ENCODE measurements around the gene GATA2. TPM values are rescaled to one million over a fixed set of nuclear protein-coding genes. Genes with fewer than 3 reads are reported as not detected.

GATA2 gene
- total and polyA plus RNA-seq, 2 of the 13 experiments (the other 11 are each of a cell fraction or from before 2014, with no cell fraction given) = 3.5 to 6.2 TPM

- TF ChIP-seq JDP2 (CRISPR knock-in tag; IDR thresholded peaks at IDR 0.05; ENCODE audit: borderline replicate concordance) (no peak), YY1 (IDR thresholded peaks at IDR 0.05; ENCODE audit: insufficient read depth, insufficient replicate concordance, low read depth, low read length) (peak; percentile 48), SETDB1 (CRISPR knock-in tag; IDR thresholded peaks at IDR 0.05; ENCODE audit: borderline replicate concordance) (no peak), TEAD2 (CRISPR knock-in tag; IDR thresholded peaks at IDR 0.05) (no peak), TBX2 (CRISPR knock-in tag; IDR thresholded peaks at IDR 0.05; ENCODE audit: borderline replicate concordance) (no peak), POGZ (CRISPR knock-in tag; IDR thresholded peaks at IDR 0.05) (peak; percentile 75; the same call in 1 of the 2 replicates), CSRNP2 (CRISPR knock-in tag; conservative IDR thresholded peaks at IDR 0.05; ENCODE audit: low read depth) (no peak), HBP1 (CRISPR knock-in tag; IDR thresholded peaks at IDR 0.05; ENCODE audit: low read depth) (no peak), TEF (CRISPR knock-in tag; IDR thresholded peaks at IDR 0.05) (no peak), DBP (CRISPR knock-in tag; IDR thresholded peaks at IDR 0.05; ENCODE audit: not compliant biosample characterization) (no peak), NR2C2 (CRISPR knock-in tag; IDR thresholded peaks at IDR 0.05; ENCODE audit: borderline replicate concordance) (peak; percentile 46; the same call in 1 of the 2 replicates), SP1 (IDR thresholded peaks at IDR 0.05) (no peak), SP1 (CRISPR knock-in tag; IDR thresholded peaks at IDR 0.05) (no peak; the same call in 1 of the 2 replicates)
- TF ChIP-seq, protein P1, sequence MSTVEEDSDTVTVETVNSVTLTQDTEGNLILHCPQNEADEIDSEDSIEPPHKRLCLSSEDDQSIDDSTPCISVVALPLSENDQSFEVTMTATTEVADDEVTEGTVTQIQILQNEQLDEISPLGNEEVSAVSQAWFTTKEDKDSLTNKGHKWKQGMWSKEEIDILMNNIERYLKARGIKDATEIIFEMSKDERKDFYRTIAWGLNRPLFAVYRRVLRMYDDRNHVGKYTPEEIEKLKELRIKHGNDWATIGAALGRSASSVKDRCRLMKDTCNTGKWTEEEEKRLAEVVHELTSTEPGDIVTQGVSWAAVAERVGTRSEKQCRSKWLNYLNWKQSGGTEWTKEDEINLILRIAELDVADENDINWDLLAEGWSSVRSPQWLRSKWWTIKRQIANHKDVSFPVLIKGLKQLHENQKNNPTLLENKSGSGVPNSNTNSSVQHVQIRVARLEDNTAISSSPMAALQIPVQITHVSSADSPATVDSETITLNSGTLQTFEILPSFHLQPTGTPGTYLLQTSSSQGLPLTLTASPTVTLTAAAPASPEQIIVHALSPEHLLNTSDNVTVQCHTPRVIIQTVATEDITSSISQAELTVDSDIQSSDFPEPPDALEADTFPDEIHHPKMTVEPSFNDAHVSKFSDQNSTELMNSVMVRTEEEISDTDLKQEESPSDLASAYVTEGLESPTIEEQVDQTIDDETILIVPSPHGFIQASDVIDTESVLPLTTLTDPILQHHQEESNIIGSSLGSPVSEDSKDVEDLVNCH (CRISPR knock-in tag; IDR thresholded peaks at IDR 0.05) = no peak
- TF ChIP-seq, protein P2, sequence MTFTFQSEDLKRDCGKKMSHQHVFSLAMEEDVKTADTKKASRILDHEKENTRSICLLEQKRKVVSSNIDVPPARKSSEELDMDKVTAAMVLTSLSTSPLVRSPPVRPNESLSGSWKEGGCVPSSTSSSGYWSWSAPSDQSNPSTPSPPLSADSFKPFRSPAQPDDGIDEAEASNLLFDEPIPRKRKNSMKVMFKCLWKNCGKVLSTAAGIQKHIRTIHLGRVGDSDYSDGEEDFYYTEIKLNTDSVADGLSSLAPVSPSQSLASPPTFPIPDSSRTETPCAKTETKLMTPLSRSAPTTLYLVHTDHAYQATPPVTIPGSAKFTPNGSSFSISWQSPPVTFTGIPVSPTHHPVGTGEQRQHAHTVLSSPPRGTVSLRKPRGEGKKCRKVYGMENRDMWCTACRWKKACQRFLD (CRISPR knock-in tag; IDR thresholded peaks at IDR 0.05; ENCODE audit: borderline replicate concordance) = peak; percentile 2; the same call in 1 of the 2 replicates
- TF ChIP-seq, protein P3, sequence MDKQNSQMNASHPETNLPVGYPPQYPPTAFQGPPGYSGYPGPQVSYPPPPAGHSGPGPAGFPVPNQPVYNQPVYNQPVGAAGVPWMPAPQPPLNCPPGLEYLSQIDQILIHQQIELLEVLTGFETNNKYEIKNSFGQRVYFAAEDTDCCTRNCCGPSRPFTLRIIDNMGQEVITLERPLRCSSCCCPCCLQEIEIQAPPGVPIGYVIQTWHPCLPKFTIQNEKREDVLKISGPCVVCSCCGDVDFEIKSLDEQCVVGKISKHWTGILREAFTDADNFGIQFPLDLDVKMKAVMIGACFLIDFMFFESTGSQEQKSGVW (CRISPR knock-in tag; IDR thresholded peaks at IDR 0.05; ENCODE audit: borderline replicate concordance) = no peak
- TF ChIP-seq, protein P4, sequence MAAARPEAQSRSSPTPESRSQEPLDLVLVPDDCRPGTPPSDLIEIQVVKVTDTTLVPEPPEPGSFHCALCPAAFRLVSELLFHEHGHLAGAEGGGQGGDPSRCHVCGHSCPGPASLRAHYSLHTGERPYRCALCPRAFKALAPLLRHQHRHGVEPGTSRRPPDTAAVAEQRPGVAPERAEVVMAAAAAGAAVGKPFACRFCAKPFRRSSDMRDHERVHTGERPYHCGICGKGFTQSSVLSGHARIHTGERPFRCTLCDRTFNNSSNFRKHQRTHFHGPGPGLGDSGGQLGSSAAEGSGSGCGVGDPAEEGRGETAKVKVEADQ (CRISPR knock-in tag; IDR thresholded peaks at IDR 0.05; ENCODE audit: borderline replicate concordance) = 0 out of 2 replicates have a peak, but pooled peaks have one; percentile 48
Observed at GRCh38 chr3:128487813-128488635, 5.0 kb downstream of the GATA2 start (continued).
